HG03521 (cell line): Measurements from ENCODE around the gene MEF2A.

Source experiments
- ATAC-seq: cut with Tn5 transposase; IDR thresholded peaks from one replicate; pipeline ENCODE4 v1.9.1; 2021; ENCODE audit warnings: mild to moderate bottlenecking, moderate library complexity; ENCODE audit not compliant: unreplicated experiment

Gene MEF2A

GRCh38 chr15:99604865-99605264 is 39.1 kb downstream of the MEF2A start:
- no peak for ATAC-seq

- no peak for ATAC-seq
These were observed 39.7 kb downstream of the MEF2A start for GRCh38 chr15:99605490-99605931.

GRCh38 chr15:99605990-99606389 is 40.2 kb downstream of the MEF2A start:
- no peak for ATAC-seq

- ATAC-seq: no peak
These were observed 40.9 kb downstream of the MEF2A start for GRCh38 chr15:99606646-99607045.

GRCh38 chr15:99613481-99613880 is 47.7 kb downstream of the MEF2A start:
- no peak for ATAC-seq

- ATAC-seq: no peak
These were observed 48.3 kb downstream of the MEF2A start for GRCh38 chr15:99613887-99614647.

- no peak for ATAC-seq
These were observed 49.0 kb downstream of the MEF2A start for GRCh38 chr15:99614749-99615288.

- ATAC-seq: no peak
These were observed 49.7 kb downstream of the MEF2A start for GRCh38 chr15:99615460-99615859.

- no peak for ATAC-seq
These were observed 50.3 kb downstream of the MEF2A start for GRCh38 chr15:99616129-99616528.

GRCh38 chr15:99616773-99617342 is 51.1 kb downstream of the MEF2A start:
- ATAC-seq: no peak

- ATAC-seq: no peak
These were observed 53.2 kb downstream of the MEF2A start for GRCh38 chr15:99618941-99619411.

GRCh38 chr15:99619712-99620111 is 53.9 kb downstream of the MEF2A start:
- no peak for ATAC-seq

GRCh38 chr15:99620178-99620577 is 54.4 kb downstream of the MEF2A start:
- no peak for ATAC-seq

- ATAC-seq: no peak
These were observed 56.0 kb downstream of the MEF2A start for GRCh38 chr15:99621767-99622166.

- no peak for ATAC-seq
These were observed 62.7 kb downstream of the MEF2A start for GRCh38 chr15:99628374-99629001.

- ATAC-seq: no peak
These were observed 64.9 kb downstream of the MEF2A start for GRCh38 chr15:99630607-99631131.

GRCh38 chr15:99631255-99631654 is 65.5 kb downstream of the MEF2A start:
- ATAC-seq: peak; percentile 93

GRCh38 chr15:99632521-99632920 is 66.7 kb downstream of the MEF2A start:
- ATAC-seq: no peak

GRCh38 chr15:99633655-99634054 is 67.9 kb downstream of the MEF2A start:
- ATAC-seq: no peak

- no peak for ATAC-seq
These were observed 68.8 kb downstream of the MEF2A start for GRCh38 chr15:99634576-99634975.

GRCh38 chr15:99635145-99635544 is 69.4 kb downstream of the MEF2A start:
- ATAC-seq: no peak
